ENCODE data around the gene SPNS3. TPM values are rescaled to one million over a fixed set of nuclear protein-coding genes. Genes with fewer than 3 reads are reported as not detected.
A peak's percentile ranks its signal among the peaks of the same experiment; 100 is the strongest.

SPNS3 gene
- total RNA-seq, 1 experiment from 2014 or later: not detected

DNA sequence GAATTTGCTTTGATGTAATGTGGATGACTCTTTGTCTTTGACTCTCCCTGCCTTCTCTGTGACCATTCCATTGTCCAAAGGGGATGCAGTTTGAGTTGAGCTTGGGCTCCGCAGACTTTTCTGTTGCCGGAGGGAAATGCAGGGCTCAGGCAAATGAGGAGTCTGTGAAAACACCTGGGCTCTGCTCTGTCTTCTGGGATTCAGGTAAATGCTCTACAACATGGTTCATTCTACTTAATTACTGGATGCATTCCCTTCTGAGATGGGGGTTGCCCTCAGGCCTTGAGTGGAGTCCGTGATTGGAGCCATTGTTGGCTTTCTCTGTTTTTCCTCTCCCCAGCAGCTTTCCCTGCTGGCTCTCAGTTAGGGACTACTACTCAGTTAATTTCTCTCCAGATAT is 38.5 kb downstream of the SPNS3 start:
- no peaks in the 10 kb centered on the region for H3K36me3 ChIP-seq (replicated peaks; ENCODE audit: control insufficient read depth, insufficient read depth, low read length)
- DNase-seq: peak; percentile 35
- H3K27me3 ChIP-seq (ENCODE audit: control insufficient read depth, insufficient read depth, low read length): no peaks in the 10 kb centered on the region
- no peak overlapping the region for H3K4me3 ChIP-seq (ENCODE audit: insufficient read depth, low read depth, low read length)

DNA sequence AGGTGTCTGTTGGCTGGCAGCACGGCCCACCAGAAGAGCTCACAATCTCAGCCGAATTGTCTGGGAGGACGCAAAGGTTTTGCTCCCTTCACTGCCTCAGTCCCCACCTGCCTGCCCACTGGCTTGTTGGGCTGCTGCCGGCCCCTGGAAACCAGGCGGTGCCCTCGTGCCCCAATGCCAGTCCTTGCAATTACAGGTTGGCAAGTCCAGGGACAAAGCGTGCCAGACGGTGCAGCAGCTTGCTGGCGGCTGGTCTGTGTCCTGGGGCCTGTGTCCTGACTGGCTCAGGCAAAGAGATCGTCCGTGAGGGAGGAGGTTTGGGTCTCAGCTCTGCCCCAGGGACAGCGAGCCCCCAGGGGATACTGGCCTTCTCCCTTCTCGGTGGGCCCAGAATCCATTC is 40.4 kb downstream of the SPNS3 start:
- no peaks in the 10 kb centered on the region for H3K27me3 ChIP-seq (ENCODE audit: control insufficient read depth, insufficient read depth, low read length)
- peak; percentile 47 for DNase-seq

DNA sequence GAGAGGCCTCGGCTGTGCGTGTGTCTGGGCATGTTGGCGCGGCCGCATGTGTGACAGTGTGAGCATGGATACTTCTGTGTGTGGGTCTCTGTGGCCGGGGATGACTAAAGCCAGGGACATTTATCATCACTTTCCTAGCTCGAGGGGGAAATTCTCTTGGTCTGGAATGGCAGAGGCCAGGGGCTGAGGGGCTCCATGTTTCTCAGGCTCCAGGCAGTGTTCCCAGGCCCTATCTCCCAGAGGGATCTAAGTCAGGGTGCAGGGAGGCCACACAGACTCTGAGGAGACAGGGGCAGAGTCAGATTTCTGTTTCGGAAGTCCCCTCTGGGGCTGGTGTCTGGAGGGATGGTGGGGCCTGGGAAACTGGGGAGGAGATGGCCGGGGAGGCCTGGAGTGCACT is 41.3 kb downstream of the SPNS3 start:
- no peaks in the 10 kb centered on the region for H3K36me3 ChIP-seq (replicated peaks; ENCODE audit: control insufficient read depth, insufficient read depth, low read length)
- H3K4me3 ChIP-seq (ENCODE audit: insufficient read depth, low read depth, low read length): no peak overlapping the region
- peak; percentile 38 for DNase-seq
- no peaks in the 10 kb centered on the region for H3K27me3 ChIP-seq (ENCODE audit: control insufficient read depth, insufficient read depth, low read length)

More for the DNA sequence above, 40.4 kb downstream of the SPNS3 start:
- no peaks in the 10 kb centered on the region for H3K36me3 ChIP-seq (replicated peaks; ENCODE audit: control insufficient read depth, insufficient read depth, low read length)
- H3K4me3 ChIP-seq (ENCODE audit: insufficient read depth, low read depth, low read length): no peak overlapping the region

DNA sequence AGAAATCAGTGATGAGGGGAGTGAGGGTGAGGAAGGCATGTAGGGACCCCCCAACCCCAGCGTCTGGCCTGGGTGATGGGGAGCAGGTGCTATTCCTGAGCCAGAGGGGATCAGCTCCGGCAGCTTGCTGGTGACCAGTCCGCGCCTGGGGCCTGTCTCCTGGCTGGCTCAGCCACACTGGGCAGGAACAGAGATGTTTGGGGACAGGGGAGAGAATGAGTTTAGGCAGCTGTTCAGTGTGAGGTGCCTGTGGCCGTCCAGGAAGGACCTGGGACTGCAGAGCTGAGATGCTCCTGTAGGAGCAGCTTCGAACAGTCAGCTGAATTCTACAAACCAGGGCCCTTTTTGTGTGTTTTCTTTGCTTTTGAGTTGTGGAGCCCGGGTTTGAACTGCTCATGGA is 41.7 kb downstream of the SPNS3 start:
- no peaks in the 10 kb centered on the region for H3K36me3 ChIP-seq (replicated peaks; ENCODE audit: control insufficient read depth, insufficient read depth, low read length)
- no peaks in the 10 kb centered on the region for H3K27me3 ChIP-seq (ENCODE audit: control insufficient read depth, insufficient read depth, low read length)
- H3K4me3 ChIP-seq (ENCODE audit: insufficient read depth, low read depth, low read length): no peak overlapping the region
- peak; percentile 37 for DNase-seq

DNA sequence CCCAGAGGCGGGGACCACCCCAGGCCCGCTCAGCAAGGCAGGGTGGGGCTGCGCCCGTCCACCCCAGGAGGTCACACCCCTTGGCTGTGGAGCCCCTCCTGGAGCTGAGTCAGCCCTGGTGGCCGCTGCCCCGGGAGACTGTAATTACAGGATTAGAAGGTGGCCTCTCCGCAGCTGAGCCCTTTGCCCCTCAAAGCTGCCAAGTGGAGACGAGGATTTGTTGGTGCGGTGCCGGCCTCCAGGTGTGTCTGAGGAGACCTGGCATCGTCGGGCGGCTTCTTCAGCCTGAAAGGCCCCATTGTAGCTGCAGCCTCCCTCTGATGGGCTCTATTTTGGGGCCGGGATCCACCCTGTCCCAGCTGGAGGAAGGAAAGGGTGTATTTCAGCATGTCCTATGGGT is 42.3 kb downstream of the SPNS3 start:
- peak; percentile 47 for DNase-seq
- Histone ChIP-seq H3K4me3 (ENCODE audit: insufficient read depth, low read depth, low read length) (no peak overlapping the region), H3K36me3 (replicated peaks; ENCODE audit: control insufficient read depth, insufficient read depth, low read length) (no peaks in the 10 kb centered on the region), H3K27me3 (ENCODE audit: control insufficient read depth, insufficient read depth, low read length) (no peaks in the 10 kb centered on the region)

DNA sequence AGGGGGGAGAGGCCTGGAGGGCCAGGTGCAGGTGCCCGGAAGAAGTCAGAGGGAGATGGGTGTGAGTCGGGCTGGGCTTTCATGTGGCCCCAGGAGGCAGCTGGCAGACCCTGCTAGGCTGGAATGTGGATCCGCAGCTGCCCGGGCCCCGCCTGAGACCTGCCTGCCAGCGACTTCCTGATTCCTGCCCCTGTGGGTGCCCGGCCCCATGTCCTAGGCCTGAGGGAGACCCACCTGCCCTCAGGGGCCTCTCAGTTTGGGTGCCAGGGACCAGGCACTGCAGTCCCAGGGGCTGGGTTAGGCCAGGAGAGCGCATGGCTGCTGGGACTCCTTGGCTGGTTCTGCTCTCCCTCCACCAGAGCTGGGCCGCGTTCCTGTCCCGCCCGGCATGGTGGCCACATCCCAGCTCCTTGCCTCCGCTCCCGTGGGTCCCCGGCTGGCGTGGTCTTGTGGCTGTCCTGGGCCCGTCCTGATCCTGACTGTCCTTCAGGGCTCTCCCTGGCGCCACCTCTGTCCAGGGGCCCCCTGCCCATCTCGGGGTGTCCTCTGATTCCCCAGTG is 42.9 kb downstream of the SPNS3 start:
- Histone ChIP-seq H3K27me3 (ENCODE audit: control insufficient read depth, insufficient read depth, low read length) (no peaks in the 10 kb centered on the region), H3K4me3 (ENCODE audit: insufficient read depth, low read depth, low read length) (no peak overlapping the region), H3K36me3 (replicated peaks; ENCODE audit: control insufficient read depth, insufficient read depth, low read length) (no peaks in the 10 kb centered on the region)
- DNase-seq: peak; percentile 65

DNA sequence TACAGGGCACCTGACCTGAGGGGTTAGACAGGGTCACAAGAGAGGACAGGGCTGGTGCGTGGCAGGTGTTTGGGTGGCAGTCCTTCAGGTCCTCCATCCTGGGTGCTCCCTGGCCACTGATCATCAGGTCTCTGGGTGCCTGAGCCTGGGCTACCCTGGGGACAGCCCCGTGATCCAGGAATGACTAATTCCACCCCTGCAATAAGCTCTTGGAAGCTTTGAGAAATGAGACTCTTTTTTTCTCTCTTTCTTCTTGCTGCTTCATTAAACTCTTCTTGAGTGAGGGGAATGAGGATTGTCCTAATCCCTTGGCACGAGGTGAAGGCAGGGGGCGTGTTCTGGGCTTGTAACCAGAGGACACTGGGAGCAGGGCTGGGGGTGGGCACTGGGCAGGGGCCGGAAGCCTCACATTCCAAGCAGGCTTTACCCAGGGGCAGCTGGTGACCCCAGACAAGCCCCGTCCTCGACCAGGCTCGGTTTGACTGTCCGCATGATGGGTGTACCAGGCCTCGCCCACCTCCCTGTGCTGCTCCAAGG is 43.6 kb downstream of the SPNS3 start:
- H3K36me3 ChIP-seq (replicated peaks; ENCODE audit: control insufficient read depth, insufficient read depth, low read length): no peaks in the 10 kb centered on the region
- no peak overlapping the region for H3K4me3 ChIP-seq (ENCODE audit: insufficient read depth, low read depth, low read length)
- no peaks in the 10 kb centered on the region for H3K27me3 ChIP-seq (ENCODE audit: control insufficient read depth, insufficient read depth, low read length)
- peak; percentile 65 for DNase-seq

DNA sequence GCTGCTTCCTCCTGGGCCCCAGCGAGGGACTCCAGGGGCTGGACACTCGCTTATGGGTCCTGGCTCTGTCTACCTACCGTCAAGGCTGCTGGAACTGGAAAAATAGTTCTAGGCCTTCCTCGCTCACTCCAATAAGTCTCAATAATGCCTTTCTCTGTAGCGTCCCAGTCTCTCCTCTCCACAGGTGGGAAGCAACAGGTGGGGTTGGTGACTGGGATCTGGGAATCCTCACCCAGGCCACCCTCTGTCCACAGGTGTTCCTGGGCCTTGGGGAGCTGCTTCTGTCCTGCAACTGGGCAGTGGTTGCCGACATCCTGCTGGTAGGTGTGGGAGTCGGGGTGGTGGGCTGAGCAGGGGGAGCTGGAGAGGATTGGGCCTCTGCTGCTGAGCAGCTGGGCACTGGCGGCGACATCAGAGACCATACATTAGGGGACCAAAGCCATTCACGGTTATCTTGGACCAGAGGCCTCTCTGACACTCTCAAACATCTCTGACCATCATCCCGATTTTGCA is 44.6 kb downstream of the SPNS3 start:
- Histone ChIP-seq H3K27me3 (ENCODE audit: control insufficient read depth, insufficient read depth, low read length) (no peaks in the 10 kb centered on the region), H3K36me3 (replicated peaks; ENCODE audit: control insufficient read depth, insufficient read depth, low read length) (no peaks in the 10 kb centered on the region), H3K4me3 (ENCODE audit: insufficient read depth, low read depth, low read length) (no peak overlapping the region)
- DNase-seq: peak; percentile 34

DNA sequence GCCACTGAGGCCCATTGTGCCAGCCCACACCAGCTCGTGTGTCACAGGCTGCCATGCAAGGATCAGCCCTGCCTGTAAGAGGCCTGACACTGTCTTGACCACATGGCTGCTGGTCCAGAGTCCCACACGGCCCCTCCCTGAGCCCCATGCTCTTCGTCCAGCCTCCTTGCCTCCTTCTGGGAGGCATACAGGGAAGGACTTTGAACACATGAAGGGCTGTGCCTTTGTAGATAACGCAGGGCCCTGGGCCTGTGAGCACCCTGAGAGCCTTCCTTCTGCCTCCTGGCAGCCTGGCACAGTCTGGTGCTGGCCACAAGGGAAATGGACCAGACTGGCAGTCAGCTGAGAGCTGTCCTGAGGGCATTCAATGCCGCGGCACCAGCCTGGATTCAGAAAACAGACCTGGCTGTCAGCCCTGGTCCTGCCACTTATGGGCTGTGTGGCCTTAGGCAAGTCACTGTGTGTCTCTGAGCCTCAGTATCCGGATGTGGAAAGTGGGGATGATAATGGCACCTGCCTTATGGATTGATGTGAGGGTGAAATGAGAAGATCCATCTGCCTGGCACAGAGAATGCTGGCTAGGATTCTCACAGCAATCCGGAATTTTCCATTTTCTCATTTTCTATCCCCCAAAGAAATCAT is 45.7 kb downstream of the SPNS3 start:
- H3K4me3 ChIP-seq (ENCODE audit: insufficient read depth, low read depth, low read length): no peak overlapping the region
- no peaks in the 10 kb centered on the region for H3K36me3 ChIP-seq (replicated peaks; ENCODE audit: control insufficient read depth, insufficient read depth, low read length)
- DNase-seq: peak; percentile 25
- no peaks in the 10 kb centered on the region for H3K27me3 ChIP-seq (ENCODE audit: control insufficient read depth, insufficient read depth, low read length)

DNA sequence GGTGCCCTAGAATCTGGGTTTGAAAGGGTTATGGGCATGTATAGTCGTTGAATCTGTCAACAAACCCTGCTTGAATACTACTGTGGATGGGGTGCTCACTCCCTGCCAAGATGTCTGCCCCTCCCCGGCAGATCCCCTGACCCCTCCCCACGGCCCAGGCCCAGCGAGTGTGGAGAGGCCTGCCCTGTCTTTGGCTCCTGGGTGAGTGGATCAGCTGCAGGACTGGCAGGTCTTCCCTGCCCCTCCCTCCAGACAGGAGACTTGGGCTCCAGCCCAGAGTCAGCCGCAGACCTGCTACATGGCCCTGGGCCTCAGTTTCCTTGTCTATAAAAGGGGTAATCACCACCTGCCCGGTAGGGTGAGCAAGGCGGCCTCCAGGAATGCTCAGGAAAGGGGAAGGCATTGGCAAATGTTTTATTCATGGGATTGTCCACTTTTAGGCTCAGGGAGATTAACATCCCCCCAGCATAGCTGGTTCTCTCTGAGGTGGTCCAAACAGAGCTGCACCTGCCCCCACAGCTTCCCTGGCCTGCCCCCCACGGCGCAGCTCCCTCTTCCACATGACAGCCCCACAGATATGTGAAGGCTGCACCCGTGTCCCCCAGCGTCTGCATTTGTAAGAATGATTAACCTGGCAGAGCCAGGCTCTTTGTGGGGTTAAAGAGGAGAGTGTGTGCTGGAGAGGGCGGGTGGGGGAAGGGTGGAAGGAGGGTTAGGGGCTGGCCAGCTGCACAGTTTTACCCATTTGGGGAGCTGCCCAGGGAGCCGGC is 46.4 kb downstream of the SPNS3 start:
- H3K27me3 ChIP-seq (ENCODE audit: control insufficient read depth, insufficient read depth, low read length): no peaks in the 10 kb centered on the region
- no peak overlapping the region for H3K4me3 ChIP-seq (ENCODE audit: insufficient read depth, low read depth, low read length)
- no peaks in the 10 kb centered on the region for H3K36me3 ChIP-seq (replicated peaks; ENCODE audit: control insufficient read depth, insufficient read depth, low read length)
- peak; percentile 43 for DNase-seq

DNA sequence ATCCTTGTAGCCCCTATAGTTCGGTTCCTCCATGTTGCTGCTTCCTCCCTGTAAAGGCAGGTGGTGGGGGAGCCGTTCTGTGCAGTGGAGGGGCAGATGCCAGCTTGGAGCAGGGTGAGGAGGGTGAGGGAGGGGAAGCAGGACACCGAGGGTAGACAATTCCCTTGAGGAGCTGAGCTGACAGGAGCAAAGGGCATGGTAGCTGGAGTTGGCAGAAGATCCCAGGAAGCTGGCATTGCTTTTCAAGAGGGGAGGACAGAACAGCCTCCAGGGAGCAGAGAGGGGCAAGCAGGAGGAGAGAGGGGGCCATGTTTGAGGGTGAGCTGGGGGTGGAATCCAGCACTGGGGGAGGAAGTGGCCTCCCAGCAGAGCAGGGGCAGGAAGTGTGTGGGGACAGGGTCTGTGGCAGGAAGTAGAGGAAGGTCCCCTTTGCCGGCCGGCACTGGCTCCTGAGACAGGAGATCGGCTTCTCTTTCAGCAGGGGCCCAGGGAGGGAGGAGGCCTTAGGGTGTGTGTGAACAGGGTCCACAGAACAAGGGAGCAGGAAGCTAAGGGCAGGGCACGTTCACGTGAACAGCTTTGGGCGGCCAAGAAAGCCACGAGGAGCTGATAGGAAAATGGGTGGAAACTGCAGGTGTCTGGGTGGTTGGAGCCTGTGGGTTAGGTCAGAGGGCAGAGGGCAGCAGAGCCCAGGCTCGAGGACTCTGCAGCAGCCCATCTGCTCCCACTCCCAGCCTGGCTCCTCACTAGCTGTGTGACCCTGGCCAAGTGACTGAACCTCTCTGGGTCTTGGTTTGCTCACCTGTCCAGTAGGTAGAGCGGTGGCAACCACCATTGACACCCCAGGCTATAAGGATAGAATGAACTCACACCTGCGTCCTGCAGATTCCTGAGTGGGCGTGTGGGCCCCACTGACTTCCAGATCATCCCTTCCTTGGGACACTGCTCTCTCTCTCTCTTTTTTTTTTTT is 47.5 kb downstream of the SPNS3 start:
- Histone ChIP-seq H3K4me3 (ENCODE audit: insufficient read depth, low read depth, low read length) (no peak overlapping the region), H3K36me3 (replicated peaks; ENCODE audit: control insufficient read depth, insufficient read depth, low read length) (no peaks in the 10 kb centered on the region), H3K27me3 (ENCODE audit: control insufficient read depth, insufficient read depth, low read length) (no peaks in the 10 kb centered on the region)
- DNase-seq: peak; percentile 49

DNA sequence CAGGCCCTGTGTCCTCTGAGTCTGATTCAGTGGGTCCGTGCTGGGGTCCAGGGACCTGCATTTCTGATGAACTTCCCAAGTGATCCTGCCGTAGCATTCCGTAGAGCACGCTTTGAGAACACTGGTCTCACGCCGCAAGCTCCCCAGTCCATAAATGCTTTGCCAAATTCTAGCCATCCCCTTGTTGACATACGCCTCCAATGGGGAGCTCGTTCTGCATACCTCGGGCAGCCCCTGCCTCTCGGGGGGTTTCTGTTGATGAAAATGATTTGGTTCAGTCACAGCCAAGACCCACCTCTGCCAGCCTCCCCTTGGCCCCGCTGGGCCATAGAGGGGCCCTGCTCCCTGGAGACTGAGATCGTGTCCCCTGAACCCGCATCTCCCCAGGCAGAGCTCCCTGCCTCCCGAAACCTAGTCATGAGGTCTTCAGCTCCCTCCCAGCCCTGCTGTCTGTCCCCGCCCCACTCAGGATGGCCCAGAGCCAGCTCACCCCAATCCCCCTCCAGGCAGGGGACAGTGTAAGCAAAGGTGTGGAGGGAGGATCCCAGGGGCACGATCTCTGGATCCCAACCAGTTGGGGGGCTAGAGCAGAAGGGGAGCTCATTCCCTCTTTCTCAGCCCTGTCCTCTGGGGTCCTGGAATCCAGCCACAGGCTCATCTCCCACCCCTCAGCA is 48.7 kb downstream of the SPNS3 start:
- Histone ChIP-seq H3K36me3 (replicated peaks; ENCODE audit: control insufficient read depth, insufficient read depth, low read length) (no peaks in the 10 kb centered on the region), H3K27me3 (ENCODE audit: control insufficient read depth, insufficient read depth, low read length) (no peaks in the 10 kb centered on the region), H3K4me3 (ENCODE audit: insufficient read depth, low read depth, low read length) (no peak overlapping the region)
- peak; percentile 61 for DNase-seq

DNA sequence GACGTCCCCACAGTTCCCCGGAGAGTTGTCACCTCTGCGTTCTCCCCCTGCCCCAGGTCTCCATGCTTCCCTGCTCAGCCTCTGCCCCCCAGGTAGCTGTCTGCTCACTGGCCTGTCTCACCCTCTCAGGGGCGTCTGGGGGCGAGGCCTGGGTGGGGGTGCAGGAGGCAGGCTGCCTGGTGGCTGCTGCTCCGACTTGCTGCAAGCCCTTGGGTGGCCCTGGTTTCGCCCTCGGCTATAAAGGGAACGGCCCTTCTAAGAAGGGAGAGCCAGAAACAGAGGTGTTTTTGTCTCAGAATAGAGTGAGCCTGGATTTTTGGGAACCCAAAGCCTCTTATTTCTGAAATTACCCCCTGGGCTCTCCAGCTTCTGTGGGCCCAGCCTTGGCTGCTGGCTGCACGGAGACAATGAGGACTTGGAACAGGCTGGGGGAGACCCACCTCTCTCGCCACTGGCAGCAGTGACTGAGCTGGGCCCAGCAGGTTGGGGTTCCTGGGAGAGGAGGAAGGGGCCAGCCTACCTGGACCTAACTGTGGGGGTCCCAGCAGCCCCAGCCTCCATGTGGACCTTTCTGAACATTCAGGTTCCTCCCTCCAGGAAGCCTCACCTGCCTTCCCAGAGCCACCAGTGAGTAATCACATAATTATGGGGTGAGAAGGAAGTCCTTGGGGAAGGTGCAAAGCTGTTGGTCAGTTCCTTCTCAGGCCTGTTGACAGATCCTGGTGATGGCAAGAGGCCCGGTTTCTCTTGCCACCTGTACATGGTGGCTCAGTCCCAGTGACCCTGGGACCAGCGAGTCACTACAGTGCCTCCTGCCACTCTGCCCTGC is 49.5 kb downstream of the SPNS3 start:
- Histone ChIP-seq H3K36me3 (replicated peaks; ENCODE audit: control insufficient read depth, insufficient read depth, low read length) (no peaks in the 10 kb centered on the region), H3K4me3 (ENCODE audit: insufficient read depth, low read depth, low read length) (no peak overlapping the region), H3K27me3 (ENCODE audit: control insufficient read depth, insufficient read depth, low read length) (no peaks in the 10 kb centered on the region)
- peak; percentile 55 for DNase-seq

Measured in H7 (cell line).